Activated B cell treated with CpG ODN at 0.5 μM for 24 hours (primary cell): ENCODE measurements around the gene PRRG2. TPM values are rescaled to one million over a fixed set of nuclear protein-coding genes. Genes with fewer than 3 reads are reported as not detected.

Source experiments
- ATAC-seq: fragments of 200-7000 bp; cut with Tn5 transposase; one replicate; pipeline ENCODE4 v1.10.0; 2021; ENCODE audit warnings: low read depth, mild to moderate bottlenecking, moderate library complexity
- CTCF ChIA-PET: fragments of 350-600 bp; sonication (Branson Sonifier 250); formaldehyde crosslinking; loops from one replicate; lab custom pipeline; 2021; ENCODE audit warnings: antibody characterized with exemption; lab: Charles Lee
- POLR2A ChIA-PET: fragments of 350-600 bp; sonication (Branson Sonifier 250); formaldehyde crosslinking; loops from one replicate; lab custom pipeline; 2021; ENCODE audit warnings: antibody characterized with exemption; lab: Charles Lee
- DNase-seq: peaks from one replicate; pipeline ENCODE4 v3.0.0; 2022
- H3K27ac Mint-ChIP-seq: one replicate; pipeline ENCODE4 v1.8.0; 2020; ENCODE audit warnings: mixed read lengths
- H3K27me3 Mint-ChIP-seq: one replicate; pipeline ENCODE4 v1.8.0; 2021; ENCODE audit warnings: mixed read lengths
- H3K36me3 Mint-ChIP-seq: one replicate; pipeline ENCODE4 v1.8.0; 2021; ENCODE audit warnings: low read depth, mixed read lengths
- H3K4me1 Mint-ChIP-seq: one replicate; pipeline ENCODE4 v1.8.0; 2021; ENCODE audit warnings: mixed read lengths
- H3K4me3 Mint-ChIP-seq: one replicate; pipeline ENCODE4 v1.8.0; 2020; ENCODE audit warnings: mild to moderate bottlenecking, mixed read lengths
- H3K9me3 Mint-ChIP-seq: one replicate; pipeline ENCODE4 v1.8.0; 2020; ENCODE audit warnings: mixed read lengths
- intact Hi-C: fragments of 100-400 bp; cut with micrococcal nuclease; formaldehyde crosslinking; loops from one replicate; pipeline ENCODE4 v1.15.1; 2024
- total RNA-seq: library from RNA; stranded (reverse); gene quantifications from 2 replicates; pipeline ENCODE4 v1.2.3, GENCODE V29; 2022
- TF ChIP-seq, protein P1 (sequence below): fragments of 200-600 bp; IDR thresholded peaks from one replicate; pipeline ENCODE4 v1.8.0; 2022; ENCODE audit warnings: antibody characterized with exemption, mild to moderate bottlenecking

PRRG2 gene
- total RNA-seq, 1 donor from 2014 or later, result 1.8 TPM

DNA sequence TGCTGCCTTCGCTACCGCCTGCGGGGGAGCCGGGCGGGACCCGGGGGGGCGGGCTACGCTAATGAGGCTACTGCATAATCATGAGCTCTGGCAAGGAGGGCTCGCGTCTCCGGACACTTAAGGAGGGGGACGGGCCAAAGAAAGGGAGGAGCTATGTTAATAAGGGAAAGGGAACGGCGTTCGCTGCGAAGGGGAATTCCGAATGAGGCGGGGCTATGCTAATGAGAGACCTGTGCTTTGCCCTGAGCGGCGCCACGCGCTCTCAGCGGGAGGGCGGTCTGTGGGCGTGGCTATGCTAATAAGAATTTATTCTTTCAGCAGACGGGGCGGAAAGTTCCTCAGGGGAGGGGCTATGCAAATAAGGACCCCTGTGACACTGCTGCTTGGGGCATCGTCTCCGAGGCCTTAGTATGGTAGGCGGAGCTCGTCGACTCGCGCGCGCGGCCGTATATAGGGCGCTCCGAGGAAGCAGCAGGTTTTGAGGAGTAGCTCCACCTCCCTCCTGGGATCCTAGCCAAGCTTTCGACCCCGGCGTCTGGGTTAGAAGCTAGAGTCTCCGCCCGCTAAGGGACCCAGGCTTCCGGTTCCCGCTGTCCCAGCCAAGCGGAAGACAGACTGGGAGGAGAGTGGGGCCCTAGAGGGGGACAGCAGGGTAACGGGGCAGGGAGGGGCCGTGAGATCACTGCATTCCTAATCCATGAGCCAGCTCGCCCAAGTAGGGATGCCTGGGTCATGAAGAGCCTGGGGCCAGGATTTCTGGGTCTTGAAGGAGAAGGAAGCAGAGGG is 59.2 kb downstream of the PRRG2 start, which contains the start of gene RRAS:
TSS of gene RRAS (minus strand) at position 31 of the 786 bp plus-strand sequence. CDS start 45 bp downstream, outside the sequence.
- ATAC-seq (peak; percentile 69), DNase-seq (peak; percentile 97)
- no peaks in the 10 kb centered on the region for H3K9me3 Mint-ChIP-seq
- peak within 1 kb of the TSS; percentile 96 for H3K27ac Mint-ChIP-seq
- ChIA-PET CTCF (interaction anchor here (1.0 to 2.3 kb wide), 4 partner anchors 37 to 47 kb away, joined by 3 to 8 read pairs (median 4); partner anchors contain the start of gene PRMT1), POLR2A (interaction anchor here (0.5 to 4.0 kb wide), 25 partner anchors 8 to 1021 kb away, joined by 3 to 97 read pairs (median 5); partner anchors contain the start of genes AKT1S1, AP2A1, ATF5 and BCAT2)
- TF ChIP-seq, protein P1, sequence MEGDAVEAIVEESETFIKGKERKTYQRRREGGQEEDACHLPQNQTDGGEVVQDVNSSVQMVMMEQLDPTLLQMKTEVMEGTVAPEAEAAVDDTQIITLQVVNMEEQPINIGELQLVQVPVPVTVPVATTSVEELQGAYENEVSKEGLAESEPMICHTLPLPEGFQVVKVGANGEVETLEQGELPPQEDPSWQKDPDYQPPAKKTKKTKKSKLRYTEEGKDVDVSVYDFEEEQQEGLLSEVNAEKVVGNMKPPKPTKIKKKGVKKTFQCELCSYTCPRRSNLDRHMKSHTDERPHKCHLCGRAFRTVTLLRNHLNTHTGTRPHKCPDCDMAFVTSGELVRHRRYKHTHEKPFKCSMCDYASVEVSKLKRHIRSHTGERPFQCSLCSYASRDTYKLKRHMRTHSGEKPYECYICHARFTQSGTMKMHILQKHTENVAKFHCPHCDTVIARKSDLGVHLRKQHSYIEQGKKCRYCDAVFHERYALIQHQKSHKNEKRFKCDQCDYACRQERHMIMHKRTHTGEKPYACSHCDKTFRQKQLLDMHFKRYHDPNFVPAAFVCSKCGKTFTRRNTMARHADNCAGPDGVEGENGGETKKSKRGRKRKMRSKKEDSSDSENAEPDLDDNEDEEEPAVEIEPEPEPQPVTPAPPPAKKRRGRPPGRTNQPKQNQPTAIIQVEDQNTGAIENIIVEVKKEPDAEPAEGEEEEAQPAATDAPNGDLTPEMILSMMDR, result no peak
- peak within 1 kb of the TSS; percentile 93 for H3K4me3 Mint-ChIP-seq
- H3K36me3 Mint-ChIP-seq, result peaks cover 12% of the 10 kb centered on the region
- no peaks in the 10 kb centered on the region for H3K27me3 Mint-ChIP-seq
- H3K4me1 Mint-ChIP-seq, result peaks cover 59% of the 10 kb centered on the region
- intact Hi-C loops, result loop anchor here (1.0 to 5.0 kb wide), 8 partner anchors 50 to 1003 kb away; partner anchors contain the start of genes DBP, MED25, NOSIP and PPP1R15A

Other genes with a start within 250 kb of the PRRG2 start
- gene CD37, start 245.9 kb upstream of the PRRG2 start, total RNA-seq, result 1,587 and 1,688 TPM in 2 replicates
- 5.3 TPM in 2 replicates for gene TEAD2, start 218.9 kb upstream of the PRRG2 start, total RNA-seq
- gene DKKL1, start 217.4 kb upstream of the PRRG2 start, total RNA-seq, result 0.71 and 0.76 TPM in 2 replicates
- 0.62 and 0.66 TPM in 2 replicates for gene KASH5, start 193.1 kb upstream of the PRRG2 start, total RNA-seq
- gene PTH2, start 157.9 kb upstream of the PRRG2 start, total RNA-seq, result not detected in 2 replicates
- not detected in 2 replicates for gene GFY, start 155.9 kb upstream of the PRRG2 start, total RNA-seq
- gene SLC17A7, start 139.8 kb upstream of the PRRG2 start, total RNA-seq, result 0.15 and 0.55 TPM in 2 replicates
- 110 and 111 TPM in 2 replicates for gene PIH1D1, start 129.5 kb upstream of the PRRG2 start, total RNA-seq
- 61.4 and 61.6 TPM in 2 replicates for gene ALDH16A1, start 128.1 kb upstream of the PRRG2 start, total RNA-seq
- gene FLT3LG, start 107.1 kb upstream of the PRRG2 start, total RNA-seq, result 15.4 and 17.7 TPM in 2 replicates
- 6,642 and 7,342 TPM in 2 replicates for gene RPL13A, start 93.7 kb upstream of the PRRG2 start, total RNA-seq
- 3,758 and 4,733 TPM in 2 replicates for gene RPS11, start 84.9 kb upstream of the PRRG2 start, total RNA-seq
- 17.4 and 18.8 TPM in 2 replicates for gene FCGRT, start 68.7 kb upstream of the PRRG2 start, total RNA-seq
- gene RCN3, start 53.3 kb upstream of the PRRG2 start, total RNA-seq, result 0.89 and 1.1 TPM in 2 replicates
- gene NOSIP, start 760 bp upstream of the PRRG2 start, total RNA-seq, result 49.9 and 54.8 TPM in 2 replicates
- 37.1 and 42.1 TPM in 2 replicates for gene PRR12, start 9.9 kb downstream of the PRRG2 start, total RNA-seq
- gene RRAS, start 58.8 kb downstream of the PRRG2 start, total RNA-seq, result 4.8 and 5.1 TPM in 2 replicates
- gene SCAF1, start 60.9 kb downstream of the PRRG2 start, total RNA-seq, result 58.7 and 61.0 TPM in 2 replicates
- gene IRF3, start 84.5 kb downstream of the PRRG2 start, total RNA-seq, result 145 and 171 TPM in 2 replicates
- gene BCL2L12, start 84.6 kb downstream of the PRRG2 start, total RNA-seq, result 30.7 and 39.1 TPM in 2 replicates
- gene PRMT1, start 96.0 kb downstream of the PRRG2 start, total RNA-seq, result 372 and 376 TPM in 2 replicates
- gene ADM5, start 108.3 kb downstream of the PRRG2 start, total RNA-seq, result 6.8 and 9.5 TPM in 2 replicates
- gene CPT1C, start 109.8 kb downstream of the PRRG2 start, total RNA-seq, result 0.35 and 0.51 TPM in 2 replicates
- 0.39 and 0.55 TPM in 2 replicates for gene TSKS, start 182.0 kb downstream of the PRRG2 start, total RNA-seq
- 56.7 and 60.6 TPM in 2 replicates for gene AP2A1, start 185.7 kb downstream of the PRRG2 start, total RNA-seq
- 12.0 and 15.0 TPM in 2 replicates for gene FUZ, start 232.0 kb downstream of the PRRG2 start, total RNA-seq
- gene MED25, start 237.0 kb downstream of the PRRG2 start, total RNA-seq, result 70.1 and 88.8 TPM in 2 replicates